ENCODE measurements around the gene CDKN2D.

DNA sequence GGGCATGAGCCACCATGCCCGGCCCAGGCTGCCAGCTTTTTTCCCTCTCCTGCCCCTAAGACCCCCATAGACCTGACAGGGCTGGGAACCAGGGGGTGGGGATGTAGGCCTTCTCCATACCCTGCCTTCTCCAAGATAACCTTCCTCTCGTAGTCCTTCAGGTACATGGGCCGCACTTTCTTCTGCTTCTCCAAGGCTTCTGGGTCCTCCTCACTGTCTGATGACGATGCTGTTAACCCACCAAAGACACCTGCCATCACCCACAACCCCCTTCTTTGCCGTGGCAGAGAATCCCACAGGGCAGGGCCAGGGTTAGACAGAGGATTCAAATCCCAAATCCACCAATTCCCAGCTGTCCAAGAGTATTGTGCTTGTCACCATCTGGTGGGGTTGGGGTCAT lies 6.2 kb downstream of the CDKN2D start:
- TF ChIP-seq, protein P1, sequence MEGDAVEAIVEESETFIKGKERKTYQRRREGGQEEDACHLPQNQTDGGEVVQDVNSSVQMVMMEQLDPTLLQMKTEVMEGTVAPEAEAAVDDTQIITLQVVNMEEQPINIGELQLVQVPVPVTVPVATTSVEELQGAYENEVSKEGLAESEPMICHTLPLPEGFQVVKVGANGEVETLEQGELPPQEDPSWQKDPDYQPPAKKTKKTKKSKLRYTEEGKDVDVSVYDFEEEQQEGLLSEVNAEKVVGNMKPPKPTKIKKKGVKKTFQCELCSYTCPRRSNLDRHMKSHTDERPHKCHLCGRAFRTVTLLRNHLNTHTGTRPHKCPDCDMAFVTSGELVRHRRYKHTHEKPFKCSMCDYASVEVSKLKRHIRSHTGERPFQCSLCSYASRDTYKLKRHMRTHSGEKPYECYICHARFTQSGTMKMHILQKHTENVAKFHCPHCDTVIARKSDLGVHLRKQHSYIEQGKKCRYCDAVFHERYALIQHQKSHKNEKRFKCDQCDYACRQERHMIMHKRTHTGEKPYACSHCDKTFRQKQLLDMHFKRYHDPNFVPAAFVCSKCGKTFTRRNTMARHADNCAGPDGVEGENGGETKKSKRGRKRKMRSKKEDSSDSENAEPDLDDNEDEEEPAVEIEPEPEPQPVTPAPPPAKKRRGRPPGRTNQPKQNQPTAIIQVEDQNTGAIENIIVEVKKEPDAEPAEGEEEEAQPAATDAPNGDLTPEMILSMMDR (IDR thresholded peaks at IDR 0.05), result no peak
- TF ChIP-seq EP300 (IDR thresholded peaks at IDR 0.05) (no peak), POLR2A (IDR thresholded peaks at IDR 0.05) (no peak)
